ENCODE results near the gene PNKP. TPM values are rescaled to one million over a fixed set of nuclear protein-coding genes. Genes with fewer than 3 reads are reported as not detected.

The PNKP gene
- total and polyA plus RNA-seq, 9 of the 15 experiments (the other 6 are each of a cell fraction or from before 2014, with no cell fraction given): 2.8 to 85.4 (median 25.3) TPM

GRCh38 chr19:49858088-49858985, 9.0 kb downstream of the PNKP start:
- peaks cover 0 to 88% of the 10 kb centered on the region in 2 experiments; a peak in 2 of 5 replicates for H3K4me1 ChIP-seq (replicated peaks in 1 of 2; ENCODE audit: control insufficient read depth in 2 of 2, insufficient read depth in 2 of 2, low read length in 2 of 2)
- H3K36me3 ChIP-seq (ENCODE audit: control insufficient read depth, insufficient read depth, low read length): peaks cover 93% of the 10 kb centered on the region; the same call in 2 of the 3 replicates
- in situ Hi-C loops (cut with MboI) (no loop called here), intact Hi-C loops (cut with micrococcal nuclease) (no loop called here)
- no peak overlapping the region for H2AFZ ChIP-seq (ENCODE audit: low read depth, low read length)
- ATAC-seq (peak; percentile 45), DNase-seq (ENCODE audit: extremely low read depth in 1 of 4, low spot score in 3 of 4) (no peak), FAIRE-seq (no peak)
- WGBS (ENCODE audit: insufficient coverage, low coverage, missing lambda C conversion rate): 83% methylated on average over 30 of the region's 37 CpGs
- H3K4me2 ChIP-seq (ENCODE audit: insufficient read depth, low read length): no peak overlapping the region
- no peaks in the 10 kb centered on the region for H3K9me1 ChIP-seq (ENCODE audit: control insufficient read depth, insufficient read depth, low read length)
- peak overlapping the region in 1 of 2 experiments; percentile 61; a peak in 2 of 4 replicates for H3K9ac ChIP-seq (ENCODE audit: insufficient read depth in 1 of 2, low read depth in 2 of 2, low read length in 2 of 2)
- POLR2A ChIA-PET: interaction anchor here (1.0 to 1.8 kb wide), 4 partner anchors 8 to 18 kb away, joined by 3 to 7 read pairs (median 6); no protein-coding TSS in a partner anchor
- H3K79me2 ChIP-seq (ENCODE audit: control insufficient read depth, insufficient read depth, low read length): peaks cover 20% of the 10 kb centered on the region
- H3K9me3 ChIP-seq (replicated peaks; ENCODE audit: control insufficient read depth, insufficient read depth, low read depth, low read length): no peaks in the 10 kb centered on the region
- no peaks in the 10 kb centered on the region for H3K27me3 ChIP-seq (ENCODE audit: control insufficient read depth in 2 of 2, insufficient read depth in 2 of 2, low read length in 2 of 2)
- no TSS peak for BruUV-seq (replicated peaks)
- no peak overlapping the region for H3K27ac ChIP-seq (ENCODE audit: extremely low read depth, low read depth, low read length)
- CTCF ChIA-PET (ENCODE audit: low intra/inter-chr PET ratio): no interaction called here
- H4K20me1 ChIP-seq (replicated peaks; ENCODE audit: control insufficient read depth, insufficient read depth, low read length): peaks cover 16% of the 10 kb centered on the region; the same call in 1 of the 2 replicates
- no peak overlapping the region for H3K4me3 ChIP-seq
- peak; percentile 33; the same call in 1 of the 2 replicates for TF ChIP-seq ZNF316 (IDR thresholded peaks at IDR 0.05)
- peak; percentile 67 for TF ChIP-seq RBFOX2 (IDR thresholded peaks at IDR 0.05; ENCODE audit: low read depth, low read length)
- TF ChIP-seq POLR2A (conservative IDR thresholded peaks at IDR 0.05): peak; percentile 40; the same call in 1 of the 2 replicates
- peak; percentile 34; the same call in 1 of the 2 replicates for TF ChIP-seq TFAP4 (CRISPR knock-in tag; IDR thresholded peaks at IDR 0.05; ENCODE audit: borderline replicate concordance)
- 0 out of 2 replicates have a peak, but pooled peaks have one; percentile 31 for TF ChIP-seq POLR2AphosphoS5 (IDR thresholded peaks at IDR 0.05; ENCODE audit: control insufficient read depth, insufficient read depth, low read depth, low read length)
- TF ChIP-seq KLF6 (CRISPR knock-in tag; IDR thresholded peaks at IDR 0.05; ENCODE audit: borderline replicate concordance): no peak
- no peak for TF ChIP-seq ZNF253 (CRISPR knock-in tag; conservative IDR thresholded peaks at IDR 0.05)
- no peak for TF ChIP-seq MAX (CRISPR knock-in tag; IDR thresholded peaks at IDR 0.05)
- TF ChIP-seq MYNN (IDR thresholded peaks at IDR 0.05): peak; percentile 37; the same call in 1 of the 2 replicates
- TF ChIP-seq MYNN (CRISPR knock-in tag; IDR thresholded peaks at IDR 0.05): no peak
- peak; percentile 90 for TF ChIP-seq RBM22 (IDR thresholded peaks at IDR 0.05; ENCODE audit: low read depth, low read length, poor library complexity, severe bottlenecking)
- TF ChIP-seq ZBTB33 (CRISPR knock-in tag; IDR thresholded peaks at IDR 0.05): peak; percentile 35; the same call in 1 of the 2 replicates
- TF ChIP-seq SUPT5H (IDR thresholded peaks at IDR 0.05): peak; percentile 53; the same call in 1 of the 2 replicates
- peak; percentile 19; the same call in 1 of the 2 replicates for TF ChIP-seq ZFX (CRISPR knock-in tag; IDR thresholded peaks at IDR 0.05)
- no peak for TF ChIP-seq MTA1 (IDR thresholded peaks at IDR 0.05; ENCODE audit: borderline replicate concordance)
- TF ChIP-seq SIRT6 (IDR thresholded peaks at IDR 0.05; ENCODE audit: low read depth, low read length): no peak
- no peak for TF ChIP-seq MYBL2 (IDR thresholded peaks at IDR 0.05; ENCODE audit: low read depth)
- no peak for TF ChIP-seq MYBL2 (CRISPR knock-in tag; IDR thresholded peaks at IDR 0.05; ENCODE audit: borderline replicate concordance)
- TF ChIP-seq POLR2G (IDR thresholded peaks at IDR 0.05; ENCODE audit: low read depth, low read length): peak; percentile 76
- TF ChIP-seq ZNF717 (CRISPR knock-in tag; IDR thresholded peaks at IDR 0.05): no peak
